HG02759 (cell line): ENCODE data around the gene RCSD1.
A peak's percentile ranks its signal among the peaks of the same experiment; 100 is the strongest.
"Not testable (repeated sequence)": the region's sequence is repeated elsewhere in the genome, so short reads cannot be mapped to it uniquely, and the experiment has no call there.

Experiments
- ATAC-seq: cut with Tn5 transposase; IDR thresholded peaks from one replicate; pipeline ENCODE4 v1.9.1; 2021; ENCODE audit warnings: mild to moderate bottlenecking, moderate library complexity; ENCODE audit not compliant: unreplicated experiment

The RCSD1 gene, protein sequence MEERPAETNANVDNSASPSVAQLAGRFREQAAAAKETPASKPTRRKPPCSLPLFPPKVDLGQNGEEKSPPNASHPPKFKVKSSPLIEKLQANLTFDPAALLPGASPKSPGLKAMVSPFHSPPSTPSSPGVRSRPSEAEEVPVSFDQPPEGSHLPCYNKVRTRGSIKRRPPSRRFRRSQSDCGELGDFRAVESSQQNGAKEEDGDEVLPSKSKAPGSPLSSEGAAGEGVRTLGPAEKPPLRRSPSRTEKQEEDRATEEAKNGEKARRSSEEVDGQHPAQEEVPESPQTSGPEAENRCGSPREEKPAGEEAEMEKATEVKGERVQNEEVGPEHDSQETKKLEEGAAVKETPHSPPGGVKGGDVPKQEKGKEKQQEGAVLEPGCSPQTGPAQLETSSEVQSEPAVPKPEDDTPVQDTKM

GRCh38 chr1:167629681-167630567, at the start of gene RCSD1:
Gene RCSD1, plus strand, starts transcription at chr1:167630232. Its CDS starts 192 bp downstream, at chr1:167630424.
- peak; percentile 30 for ATAC-seq

DNA sequence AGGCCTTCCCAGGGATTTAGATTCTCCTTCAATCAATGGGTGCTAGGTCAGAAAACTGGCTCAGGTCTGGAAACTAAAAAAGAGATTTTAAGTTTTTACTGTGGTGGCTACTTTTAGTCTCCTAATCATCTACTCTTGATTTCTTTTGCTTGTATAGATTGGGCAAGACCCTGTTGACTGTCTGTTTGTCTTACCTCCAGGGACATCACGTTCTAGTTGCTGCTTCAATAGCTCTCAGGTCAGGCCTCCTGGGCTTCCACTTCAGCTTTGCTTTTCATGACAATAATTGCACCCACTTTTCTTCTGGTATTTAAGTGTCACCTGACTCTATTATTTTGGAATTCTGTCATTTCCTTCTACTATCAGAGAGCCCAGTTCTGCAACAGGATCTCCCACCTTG, 48.0 kb upstream of the RCSD1 start:
- no peak for ATAC-seq

- no peak for ATAC-seq
These were observed 47.3 kb upstream of the RCSD1 start for GRCh38 chr1:167582722-167583121.

DNA sequence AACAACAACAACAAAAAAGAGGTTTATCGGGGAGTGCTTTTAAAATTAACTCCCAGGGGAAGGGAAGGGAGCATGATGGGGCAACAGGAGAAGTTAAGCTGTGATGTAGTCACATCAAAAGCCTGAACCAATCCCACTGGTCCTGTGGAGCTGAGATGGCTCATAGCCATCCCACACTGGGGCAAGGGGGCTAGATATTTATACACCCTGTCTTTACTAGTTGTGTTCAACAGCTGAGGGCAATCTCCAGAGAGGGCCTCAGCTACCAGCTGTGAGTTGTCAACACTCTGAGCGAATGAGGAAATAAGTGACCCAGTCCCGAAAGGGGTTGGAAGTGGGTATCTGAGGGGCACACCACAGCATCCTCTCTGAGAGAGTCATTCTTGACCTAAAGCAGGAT, 45.5 kb upstream of the RCSD1 start:
- ATAC-seq: no peak

GRCh38 chr1:167587342-167587741, 42.7 kb upstream of the RCSD1 start:
- ATAC-seq: no peak

DNA sequence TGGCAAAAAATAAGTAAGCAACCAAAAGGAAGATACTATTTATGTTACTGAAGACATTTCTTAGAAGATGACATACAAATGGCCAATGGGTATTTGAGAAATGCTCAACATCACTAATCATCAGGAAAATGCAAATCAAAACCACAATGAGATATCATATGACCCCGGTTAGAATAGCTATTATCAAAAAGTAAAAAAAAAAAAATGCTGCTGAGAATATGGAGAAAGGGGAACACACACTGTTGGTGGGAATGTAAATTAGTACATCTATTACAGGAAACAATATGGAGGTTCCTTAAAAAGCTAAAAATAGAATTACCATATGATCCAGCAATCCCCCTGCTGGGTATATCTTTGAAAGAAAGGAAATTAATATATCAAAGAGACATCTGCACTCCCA, 42.2 kb upstream of the RCSD1 start:
- ATAC-seq: no peak

DNA sequence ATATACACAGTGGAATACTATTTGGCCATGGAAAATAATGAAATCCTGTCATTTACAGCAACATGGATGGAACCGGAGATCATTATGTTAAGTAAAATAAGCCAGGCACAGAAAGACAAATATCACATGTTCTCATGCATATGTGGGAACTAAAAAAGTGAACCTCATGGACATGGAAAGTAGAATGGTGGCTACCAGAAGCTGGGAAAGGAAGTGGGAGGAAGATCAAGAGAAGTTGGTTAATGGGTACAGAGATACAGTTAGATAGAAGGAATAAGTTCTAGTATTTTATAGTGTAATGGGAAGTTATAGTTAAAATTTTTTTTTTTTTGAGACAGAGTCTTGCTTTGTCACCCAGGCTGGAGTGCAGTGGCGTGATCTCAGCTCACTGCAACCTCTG, 41.7 kb upstream of the RCSD1 start:
- ATAC-seq: no peak

DNA sequence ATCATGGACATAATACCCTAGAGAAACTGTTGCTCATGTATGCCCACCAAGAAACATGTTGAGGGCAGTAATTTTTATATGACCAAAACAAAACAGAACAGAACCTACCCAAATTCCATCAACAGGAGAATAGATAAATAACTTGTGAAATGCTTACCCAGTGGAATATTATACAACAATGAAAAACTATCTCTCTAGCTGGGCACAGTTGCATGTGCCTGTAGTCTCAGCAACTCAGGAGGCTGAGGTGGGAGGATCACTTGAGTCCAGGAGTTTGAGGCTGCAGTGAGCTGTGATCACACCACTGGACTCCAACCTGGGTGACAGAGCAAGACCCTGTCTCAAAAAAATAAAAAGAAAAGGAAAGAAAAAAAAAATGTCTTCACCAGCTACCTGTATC, 37.6 kb upstream of the RCSD1 start:
- ATAC-seq: no peak

GRCh38 chr1:167593860-167594259, 36.2 kb upstream of the RCSD1 start:
- ATAC-seq: no peak

GRCh38 chr1:167594822-167595221, 35.2 kb upstream of the RCSD1 start:
- no peak for ATAC-seq

DNA sequence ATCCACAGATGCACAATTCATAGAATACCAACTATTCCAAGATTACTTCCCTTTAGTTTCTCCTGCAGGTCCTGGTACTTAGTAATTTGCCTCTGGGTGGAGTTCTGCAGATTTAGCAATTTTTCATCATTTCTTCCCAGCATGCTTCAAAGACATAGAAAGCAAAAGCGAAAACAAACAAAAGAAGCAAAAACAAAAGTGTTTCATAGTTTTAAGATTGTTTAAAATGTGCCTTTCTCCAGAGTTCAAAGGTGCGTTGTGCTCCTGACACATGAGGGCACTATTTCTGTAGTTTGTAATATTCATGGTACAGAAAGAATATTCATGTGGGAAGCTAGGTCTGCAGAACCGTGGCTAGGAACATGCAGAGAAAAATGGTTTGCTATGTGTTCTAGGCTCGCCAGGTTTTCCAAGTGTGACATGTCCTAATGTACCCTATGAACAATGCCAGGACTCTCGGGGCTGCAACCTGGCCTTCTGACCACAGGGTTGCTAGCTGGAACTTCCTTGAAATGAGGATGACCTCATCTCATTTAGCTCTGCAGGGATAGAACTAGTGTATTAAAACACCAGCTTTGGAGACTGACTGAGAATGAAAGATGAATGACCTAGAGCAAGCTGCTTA, 30.0 kb upstream of the RCSD1 start:
- ATAC-seq: peak; percentile 84

- ATAC-seq: no peak
These were observed 28.3 kb upstream of the RCSD1 start for GRCh38 chr1:167601442-167602383.

DNA sequence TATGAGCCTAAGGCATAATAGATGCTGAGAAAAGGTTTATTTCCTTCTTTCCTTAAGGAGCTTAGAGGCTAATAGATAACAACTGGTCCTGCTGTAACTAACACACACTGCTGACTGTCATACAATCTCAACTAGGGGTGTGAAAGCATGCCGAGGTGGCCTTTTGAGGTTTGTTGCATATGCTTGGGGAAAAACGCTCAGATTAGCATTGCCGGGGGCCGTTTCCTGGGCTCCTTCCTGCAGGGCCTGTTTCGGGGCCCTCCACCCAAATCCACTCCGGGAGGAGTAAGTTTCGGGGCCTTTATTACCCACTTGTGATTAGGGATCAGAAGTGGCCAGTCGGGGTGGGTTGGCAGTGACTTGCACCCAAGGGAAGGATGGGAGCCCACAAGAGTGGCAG, 27.2 kb upstream of the RCSD1 start:
- ATAC-seq: no peak

DNA sequence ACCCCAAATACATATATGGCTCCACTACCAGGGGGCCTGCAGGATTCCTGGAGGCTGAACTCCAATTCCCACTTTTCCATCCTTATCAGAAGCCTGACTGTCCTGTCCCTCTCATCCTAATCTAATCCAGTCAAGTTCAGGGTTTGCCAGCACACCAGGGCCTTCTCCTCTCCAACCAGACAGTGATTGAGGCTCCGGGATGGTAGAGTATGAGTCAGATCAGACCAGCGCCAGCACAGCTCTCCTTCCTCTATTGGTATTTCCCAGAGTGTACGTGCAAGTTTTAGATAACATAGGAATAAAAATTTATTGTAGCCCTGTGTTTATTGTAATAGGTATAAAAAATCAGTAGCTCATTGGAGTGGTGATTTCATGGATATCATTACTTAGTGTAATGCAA, 24.5 kb upstream of the RCSD1 start:
- no peak for ATAC-seq

DNA sequence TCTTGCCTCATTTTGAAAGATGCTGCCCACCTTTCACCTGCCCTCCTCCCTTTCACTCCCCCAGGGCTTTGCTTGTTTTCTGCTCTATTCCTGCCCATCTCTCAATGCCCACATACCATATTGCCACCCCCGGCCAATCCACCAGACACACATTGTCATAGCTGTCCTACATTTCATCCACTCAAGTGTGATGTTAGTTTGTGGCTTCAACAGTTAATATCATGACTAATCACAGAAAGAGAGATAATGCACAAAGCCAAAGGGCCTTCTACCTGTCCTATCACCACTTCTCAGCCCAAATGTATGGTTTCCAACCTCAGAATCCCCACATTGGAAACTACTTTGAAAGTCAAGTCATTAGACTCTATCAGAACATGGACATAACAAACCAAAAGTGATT, 18.0 kb upstream of the RCSD1 start:
- no peak for ATAC-seq

- no peak for ATAC-seq
These were observed 17.2 kb upstream of the RCSD1 start for GRCh38 chr1:167612587-167613385.

GRCh38 chr1:167613984-167614383, 16.0 kb upstream of the RCSD1 start:
- ATAC-seq: not testable (repeated sequence)

- ATAC-seq: no peak
These were observed 15.2 kb upstream of the RCSD1 start for GRCh38 chr1:167614851-167615250.

GRCh38 chr1:167616521-167616920, 13.5 kb upstream of the RCSD1 start:
- ATAC-seq: no peak
